HG02870 (cell line): ENCODE results near the gene WNT3A.
A peak's percentile ranks its signal among the peaks of the same experiment; 100 is the strongest.

Experiments used
- ATAC-seq: cut with Tn5 transposase; IDR thresholded peaks from one replicate; pipeline ENCODE4 v1.9.1; 2021; ENCODE audit warnings: mild to moderate bottlenecking, moderate library complexity; ENCODE audit not compliant: unreplicated experiment

The WNT3A gene

GRCh38 chr1:228082214-228082917 lies 75.6 kb downstream of the WNT3A start, which contains the start of gene ARF1:
ARF1 (plus strand) TSS chr1:228082708; CDS start chr1:228097115, 14,407 bp downstream.
- peak; percentile 61 for ATAC-seq

GRCh38 chr1:228082918-228083870 lies 76.4 kb downstream of the WNT3A start:
- peak; percentile 12 for ATAC-seq

GRCh38 chr1:228083871-228084278 lies 77.1 kb downstream of the WNT3A start:
- no peak for ATAC-seq

GRCh38 chr1:228084325-228084724 lies 77.5 kb downstream of the WNT3A start:
- ATAC-seq, result peak; percentile 34

GRCh38 chr1:228084797-228085196 lies 78.0 kb downstream of the WNT3A start:
- no peak for ATAC-seq

GRCh38 chr1:228085287-228085951 lies 78.6 kb downstream of the WNT3A start:
- no peak for ATAC-seq

GRCh38 chr1:228087771-228088251 lies 81.0 kb downstream of the WNT3A start:
- ATAC-seq, result no peak

- ATAC-seq, result no peak
Observed at GRCh38 chr1:228088586-228089498, 82.0 kb downstream of the WNT3A start.

- no peak for ATAC-seq
Observed at GRCh38 chr1:228089519-228090380, 83.0 kb downstream of the WNT3A start.

- peak; percentile 49 for ATAC-seq
Observed at GRCh38 chr1:228090613-228091081, 83.8 kb downstream of the WNT3A start.

GRCh38 chr1:228091084-228091483 lies 84.3 kb downstream of the WNT3A start:
- ATAC-seq, result no peak

- no peak for ATAC-seq
Observed at GRCh38 chr1:228092342-228093049, 85.7 kb downstream of the WNT3A start.

- no peak for ATAC-seq
Observed at GRCh38 chr1:228093050-228093906, 86.5 kb downstream of the WNT3A start.

- ATAC-seq, result no peak
Observed at GRCh38 chr1:228094432-228095016, 87.7 kb downstream of the WNT3A start.

GRCh38 chr1:228095161-228095560 lies 88.4 kb downstream of the WNT3A start:
- ATAC-seq, result no peak

- ATAC-seq, result no peak
Observed at GRCh38 chr1:228095938-228096337, 89.1 kb downstream of the WNT3A start.
